Breast epithelium (tissue), 4 donors: ENCODE results near the gene COL26A1. TPM values are rescaled to one million over a fixed set of nuclear protein-coding genes. Genes with fewer than 3 reads are reported as not detected.

ENCODE experiments used
- DNase-seq, 2 donors: peaks; one replicate each; pipeline ENCODE4 v3.0.0-alpha.2; 2019; ENCODE audit warnings: low spot score in 2 of 2
- H3K27ac ChIP-seq, 2 donors: fragments of 200-600 bp; sonication (generic) in 1 of 2; one replicate each; pipeline ENCODE4 v1.5.1; 2016 to 2019; ENCODE audit warnings: mild to moderate bottlenecking in 1 of 2
- H3K27me3 ChIP-seq, 2 donors: fragments of 200-600 bp; sonication (generic) in 1 of 2; one replicate each; pipeline versions ENCODE4 v1.5.1 to v1.6.0; 2017 to 2019; ENCODE audit warnings: control low read depth in 1 of 2, mild to moderate bottlenecking in 1 of 2
- H3K36me3 ChIP-seq: fragments of 200-600 bp; one replicate; pipeline ENCODE4 v1.5.1; 2019
- H3K4me1 ChIP-seq, 2 donors: fragments of 200-600 bp; sonication (generic); one replicate each; pipeline ENCODE4 v1.5.1; 2016 to 2019; ENCODE audit warnings: control low read depth in 1 of 2
- H3K4me3 ChIP-seq, 3 donors: fragments of 200-600 bp; sonication (generic); 1 replicate in 2 of 3; 2 replicates in 1 of 3; pipeline ENCODE4 v1.5.1; 2016 to 2019; ENCODE audit warnings: mild to moderate bottlenecking in 3 of 3, moderate library complexity in 2 of 3
- H3K9me3 ChIP-seq, 2 donors: fragments of 200-600 bp; sonication (generic) in 1 of 2; one replicate each; pipeline ENCODE4 v1.5.1; 2016 to 2019; ENCODE audit warnings: control low read depth in 1 of 2
- CTCF ChIP-seq, 3 donors: fragments of 450-650 bp; IDR thresholded peaks; one replicate each; pipeline ENCODE4 v1.5.1; 2016 to 2017; ENCODE audit warnings: antibody characterized with exemption in 3 of 3, mild to moderate bottlenecking in 3 of 3, moderate library complexity in 3 of 3
- POLR2A ChIP-seq: fragments of 450-650 bp; IDR thresholded peaks from one replicate; pipeline ENCODE4 v1.6.1; 2016; ENCODE audit warnings: antibody characterized with exemption, mild to moderate bottlenecking, moderate library complexity
- POLR2AphosphoS5 ChIP-seq, 3 donors: sonication (generic); formaldehyde crosslinking; IDR thresholded peaks; one replicate each; pipeline ENCODE4 v1.6.1; 2017; ENCODE audit warnings: antibody characterized with exemption in 3 of 3
- intact Hi-C: fragments of 100-400 bp; cut with DNase I; formaldehyde crosslinking; loops from one replicate; pipeline ENCODE4 v1.15.1; 2023; ENCODE audit warnings: low total_unique reads
- total RNA-seq, 3 donors: library from RNA; depleted of rRNA; stranded (reverse); fragments of >200 nt; gene quantifications; one replicate each; pipeline ENCODE4 v1.1.0, GENCODE V29; 2016

COL26A1 gene
- total RNA-seq, 3 donors from 2014 or later = not detected

- H3K4me3 ChIP-seq = no peak overlapping the region
- DNase-seq = no peak
- peaks cover 0 to 29% of the 10 kb centered on the region in 2 donors for H3K27me3 ChIP-seq
- no peaks in the 10 kb centered on the region for H3K4me1 ChIP-seq
- intact Hi-C loops = no loop called here
- H3K9me3 ChIP-seq = no peaks in the 10 kb centered on the region
- no peak overlapping the region for H3K27ac ChIP-seq
- no peaks in the 10 kb centered on the region for H3K36me3 ChIP-seq
- TF ChIP-seq CTCF (IDR thresholded peaks at IDR 0.05) (no peak), POLR2A (no peak), POLR2AphosphoS5 (IDR thresholded peaks at IDR 0.05) (no peak)
Measured at GRCh38 chr7:101507327-101507726, 144.7 kb downstream of the COL26A1 start.

- Histone ChIP-seq H3K4me3 (no peak overlapping the region), H3K27me3 (peaks cover 0 to 29% of the 10 kb centered on the region in 2 donors), H3K9me3 (no peaks in the 10 kb centered on the region), H3K36me3 (no peaks in the 10 kb centered on the region), H3K27ac (no peak overlapping the region), H3K4me1 (no peaks in the 10 kb centered on the region)
- DNase-seq = no peak
- intact Hi-C loops = no loop called here
- peak in 1 of 3 donors; percentile 19 for TF ChIP-seq CTCF (IDR thresholded peaks at IDR 0.05)
- TF ChIP-seq POLR2AphosphoS5 (IDR thresholded peaks at IDR 0.05) = no peak
Measured at GRCh38 chr7:101507791-101508252, 145.1 kb downstream of the COL26A1 start.

- intact Hi-C loops = no loop called here
- H3K27me3 ChIP-seq = peaks cover 0 to 29% of the 10 kb centered on the region in 2 donors
- no peak for TF ChIP-seq POLR2A
- no peak for TF ChIP-seq CTCF (IDR thresholded peaks at IDR 0.05)
- no peak for TF ChIP-seq POLR2AphosphoS5 (IDR thresholded peaks at IDR 0.05)
- no peak overlapping the region for H3K27ac ChIP-seq
- no peak for DNase-seq
- H3K9me3 ChIP-seq = no peaks in the 10 kb centered on the region
- H3K4me1 ChIP-seq = no peaks in the 10 kb centered on the region
- no peak overlapping the region for H3K4me3 ChIP-seq
- no peaks in the 10 kb centered on the region for H3K36me3 ChIP-seq
Measured at GRCh38 chr7:101510297-101510696, 147.6 kb downstream of the COL26A1 start.

GRCh38 chr7:101511965-101512364 lies 149.3 kb downstream of the COL26A1 start:
- Histone ChIP-seq H3K9me3 (no peaks in the 10 kb centered on the region), H3K4me3 (no peak overlapping the region), H3K27ac (no peak overlapping the region), H3K27me3 (peaks cover 0 to 29% of the 10 kb centered on the region in 2 donors), H3K36me3 (no peaks in the 10 kb centered on the region), H3K4me1 (no peaks in the 10 kb centered on the region)
- TF ChIP-seq CTCF (IDR thresholded peaks at IDR 0.05) (no peak), POLR2A (no peak), POLR2AphosphoS5 (IDR thresholded peaks at IDR 0.05) (no peak)
- intact Hi-C loops = no loop called here
- no peak for DNase-seq

- Histone ChIP-seq H3K27ac (no peak overlapping the region), H3K27me3 (no peaks in the 10 kb centered on the region), H3K4me3 (no peak overlapping the region), H3K9me3 (no peaks in the 10 kb centered on the region), H3K36me3 (no peaks in the 10 kb centered on the region), H3K4me1 (no peaks in the 10 kb centered on the region)
- TF ChIP-seq POLR2A (no peak), POLR2AphosphoS5 (IDR thresholded peaks at IDR 0.05) (no peak), CTCF (IDR thresholded peaks at IDR 0.05) (no peak)
- intact Hi-C loops = no loop called here
- DNase-seq = no peak
Measured at GRCh38 chr7:101516851-101517250, 154.2 kb downstream of the COL26A1 start.
